ENCODE results near the gene CREG2.

The CREG2 gene

GRCh38 chr2:101307950-101308431 lies 79.3 kb downstream of the CREG2 start:
- DNase-seq (ENCODE audit: low read depth in 2 of 2): no peak

GRCh38 chr2:101307503-101307902 lies 79.8 kb downstream of the CREG2 start:
- DNase-seq (ENCODE audit: low read depth in 2 of 2): no peak

- DNase-seq (ENCODE audit: low read depth in 2 of 2): no peak
Observed at GRCh38 chr2:101306410-101306809, 80.9 kb downstream of the CREG2 start.

GRCh38 chr2:101305492-101306078 lies 81.7 kb downstream of the CREG2 start:
- DNase-seq (ENCODE audit: low read depth in 2 of 2): no peak

GRCh38 chr2:101305035-101305434 lies 82.3 kb downstream of the CREG2 start:
- DNase-seq (ENCODE audit: low read depth in 2 of 2): no peak

- no peak for DNase-seq (ENCODE audit: low read depth in 2 of 2)
Observed at GRCh38 chr2:101303688-101304087, 83.6 kb downstream of the CREG2 start.

GRCh38 chr2:101302016-101302415 lies 85.3 kb downstream of the CREG2 start:
- DNase-seq (ENCODE audit: low read depth in 2 of 2): no peak

GRCh38 chr2:101300836-101301235 lies 86.5 kb downstream of the CREG2 start:
- DNase-seq (ENCODE audit: low read depth in 2 of 2): no peak

GRCh38 chr2:101300164-101300563 lies 87.1 kb downstream of the CREG2 start:
- DNase-seq (ENCODE audit: low read depth in 2 of 2): no peak

- DNase-seq (ENCODE audit: low read depth in 2 of 2): no peak
Observed at GRCh38 chr2:101299604-101300003, 87.7 kb downstream of the CREG2 start.

- no peak for DNase-seq (ENCODE audit: low read depth in 2 of 2)
Observed at GRCh38 chr2:101297383-101297782, 89.9 kb downstream of the CREG2 start.

GRCh38 chr2:101296371-101296770 lies 90.9 kb downstream of the CREG2 start:
- DNase-seq (ENCODE audit: low read depth in 2 of 2): no peak

GRCh38 chr2:101295895-101296294 lies 91.4 kb downstream of the CREG2 start:
- no peak for DNase-seq (ENCODE audit: low read depth in 2 of 2)
